Glomerular visceral epithelial cell (primary cell): Measurements from ENCODE around the gene PARD3B.

Experiments
- DNase-seq: peaks from one replicate; pipeline ENCODE4 v3.0.0-alpha.2; 2016; ENCODE audit errors: extremely low spot score

PARD3B gene

GRCh38 chr2:204840504-204840903 lies 295.2 kb downstream of the PARD3B start:
- no peak for DNase-seq

- DNase-seq = no peak
Observed at GRCh38 chr2:204842068-204842467, 296.8 kb downstream of the PARD3B start.

GRCh38 chr2:204842661-204843485 lies 297.6 kb downstream of the PARD3B start:
- peak; percentile 76 for DNase-seq

- no peak for DNase-seq
Observed at GRCh38 chr2:204846471-204846870, 301.2 kb downstream of the PARD3B start.

DNA sequence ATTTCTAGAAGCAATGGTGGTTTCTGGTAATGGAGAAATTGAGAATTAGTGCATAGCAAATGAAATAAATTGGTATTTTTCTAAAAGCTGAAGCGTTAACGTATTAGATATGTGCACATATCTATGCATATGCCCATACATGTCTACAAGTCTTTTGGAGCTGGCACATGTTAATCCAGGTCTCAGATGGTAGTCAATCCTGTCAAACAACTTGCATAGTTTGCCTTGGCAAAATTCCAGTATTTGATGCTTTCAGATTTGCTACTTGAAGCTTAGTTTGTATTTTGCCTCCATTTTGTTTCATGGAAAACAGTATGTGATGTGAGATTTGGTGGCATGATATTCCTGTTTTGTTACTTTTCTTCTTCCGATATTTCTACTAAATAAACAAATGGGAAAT lies 304.6 kb downstream of the PARD3B start:
- DNase-seq = no peak

- DNase-seq = no peak
Observed at GRCh38 chr2:204850581-204850980, 305.3 kb downstream of the PARD3B start.

DNA sequence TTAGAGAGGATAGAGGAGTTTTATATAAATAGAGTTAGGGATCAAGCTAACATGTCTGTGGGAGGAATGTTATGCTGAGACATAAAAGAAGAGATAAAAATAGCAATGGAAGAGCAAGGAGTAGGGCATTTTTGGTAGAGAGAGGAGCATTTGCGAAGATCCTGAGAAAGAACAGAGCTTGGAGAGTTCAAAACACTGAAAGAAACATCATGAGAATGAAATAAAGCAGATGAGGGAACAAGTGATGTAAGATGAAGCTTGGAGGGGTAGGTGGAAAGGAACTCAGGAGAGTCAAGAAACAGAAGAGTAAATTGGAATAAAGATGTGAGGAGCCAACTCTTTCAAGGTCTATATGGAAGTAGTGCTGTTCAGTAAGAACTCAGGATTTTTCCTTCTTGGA lies 308.6 kb downstream of the PARD3B start:
- DNase-seq = no peak

DNA sequence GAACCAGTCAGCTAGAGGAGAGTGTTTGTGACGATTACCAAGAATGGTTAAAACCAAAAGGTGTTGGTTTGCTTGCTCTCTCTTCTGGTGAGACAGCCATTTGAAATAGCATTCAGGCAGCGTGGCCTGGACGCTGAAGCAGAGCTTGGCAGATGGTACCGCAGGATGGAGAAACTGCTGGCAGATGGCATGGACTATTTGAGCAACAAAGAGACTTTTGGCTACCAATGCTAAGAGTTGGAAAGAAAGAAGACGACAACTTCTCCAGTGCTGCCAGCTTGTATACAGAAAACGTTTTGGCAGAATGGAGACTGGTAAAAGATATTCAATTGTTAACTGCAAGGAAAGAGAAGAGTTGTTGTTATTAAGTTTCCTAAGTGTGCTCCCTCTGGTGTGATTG lies 315.0 kb downstream of the PARD3B start:
- DNase-seq = no peak

- DNase-seq = no peak
Observed at GRCh38 chr2:204862809-204863208, 317.5 kb downstream of the PARD3B start.

DNA sequence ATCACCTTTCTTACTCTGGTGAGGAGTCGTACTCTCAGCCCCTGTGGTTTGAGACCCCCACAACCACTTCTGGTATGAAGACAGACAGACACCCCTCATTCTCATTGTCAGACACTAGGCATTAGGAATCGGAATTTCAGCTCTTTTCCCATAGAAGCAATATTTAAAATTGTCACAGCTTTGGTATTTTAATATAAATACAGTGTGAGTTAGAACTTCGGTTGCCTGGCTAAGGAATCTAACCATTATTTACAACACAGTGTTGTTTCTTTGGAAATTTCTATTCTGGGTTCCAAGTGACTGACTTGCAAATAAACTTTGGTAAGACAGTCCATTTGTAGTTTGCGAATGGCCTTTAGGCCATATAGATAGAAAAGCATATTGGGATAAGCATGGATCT lies 318.1 kb downstream of the PARD3B start:
- no peak for DNase-seq

DNA sequence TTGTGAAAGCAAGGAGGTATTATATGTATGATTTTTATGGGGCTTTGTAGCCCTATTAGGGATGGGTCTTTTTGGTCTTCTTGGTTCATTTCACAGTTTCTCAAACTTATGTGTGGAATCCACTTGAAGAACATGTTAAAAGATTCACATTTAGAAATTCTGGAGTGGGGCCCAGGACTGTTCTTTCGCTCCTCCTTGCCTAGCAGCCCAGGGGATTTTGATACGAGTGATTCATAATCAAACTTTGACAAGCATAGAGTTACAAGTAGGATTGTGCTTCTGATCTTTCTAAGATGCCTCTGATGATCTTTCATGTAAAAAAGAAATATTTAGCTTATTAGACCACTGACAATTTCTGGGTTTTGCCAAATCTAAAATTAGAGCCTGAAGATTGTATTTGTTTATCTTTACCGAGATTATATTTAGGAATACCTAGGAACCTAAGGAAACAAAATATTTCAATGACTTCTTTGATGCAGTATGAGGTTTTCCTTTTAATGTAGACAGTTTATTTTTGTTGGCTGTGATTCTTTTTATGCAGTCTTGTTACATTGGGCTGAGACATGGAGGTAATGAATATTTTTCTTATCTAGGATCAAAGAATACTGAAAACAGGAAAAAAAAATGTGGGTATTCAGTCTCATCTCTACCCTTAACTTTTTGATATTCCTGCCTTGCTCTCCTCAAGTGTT lies 324.0 kb downstream of the PARD3B start:
- DNase-seq = no peak

GRCh38 chr2:204870053-204870452 lies 324.8 kb downstream of the PARD3B start:
- no peak for DNase-seq

- DNase-seq = peak; percentile 42
Observed at GRCh38 chr2:204871231-204871953, 326.1 kb downstream of the PARD3B start.

DNA sequence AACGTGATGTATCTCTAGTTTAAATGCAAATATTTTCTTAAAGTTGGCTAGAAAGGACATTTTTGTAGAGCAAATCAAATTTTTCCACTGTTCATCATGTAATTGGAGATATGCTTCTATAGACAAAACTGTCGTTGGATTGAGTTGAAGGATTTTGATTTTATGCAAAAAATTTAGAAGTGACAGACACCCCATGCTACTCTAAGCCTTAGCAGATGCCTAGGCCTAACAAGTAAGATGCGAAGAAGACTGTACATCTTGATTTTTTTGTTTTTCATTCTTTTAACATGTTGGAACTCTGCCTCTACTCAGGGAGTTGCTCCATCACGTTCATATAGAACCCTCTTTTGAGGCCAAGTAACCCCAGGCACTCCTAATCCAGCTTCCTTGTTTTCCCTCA lies 331.0 kb downstream of the PARD3B start:
- DNase-seq = no peak

- no peak for DNase-seq
Observed at GRCh38 chr2:204877691-204878090, 332.4 kb downstream of the PARD3B start.

DNA sequence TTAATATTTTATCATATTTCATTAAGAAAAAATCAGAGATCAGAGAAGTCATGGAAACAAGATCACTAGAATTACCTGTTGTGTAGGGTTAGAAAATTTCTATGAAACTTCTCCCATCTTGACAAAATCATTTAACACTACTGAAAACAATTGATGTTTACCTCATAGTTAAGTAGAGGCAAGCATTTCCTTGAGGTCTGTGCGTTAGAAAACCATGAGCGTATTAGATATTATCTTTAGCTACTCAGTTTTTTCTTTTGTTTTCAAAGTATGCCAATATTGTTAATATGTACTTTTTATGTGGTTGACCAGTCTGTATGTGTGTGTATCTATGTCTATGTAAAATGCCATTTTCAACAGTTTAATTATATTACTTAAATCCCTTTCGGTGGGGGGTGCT lies 335.7 kb downstream of the PARD3B start:
- no peak for DNase-seq

DNA sequence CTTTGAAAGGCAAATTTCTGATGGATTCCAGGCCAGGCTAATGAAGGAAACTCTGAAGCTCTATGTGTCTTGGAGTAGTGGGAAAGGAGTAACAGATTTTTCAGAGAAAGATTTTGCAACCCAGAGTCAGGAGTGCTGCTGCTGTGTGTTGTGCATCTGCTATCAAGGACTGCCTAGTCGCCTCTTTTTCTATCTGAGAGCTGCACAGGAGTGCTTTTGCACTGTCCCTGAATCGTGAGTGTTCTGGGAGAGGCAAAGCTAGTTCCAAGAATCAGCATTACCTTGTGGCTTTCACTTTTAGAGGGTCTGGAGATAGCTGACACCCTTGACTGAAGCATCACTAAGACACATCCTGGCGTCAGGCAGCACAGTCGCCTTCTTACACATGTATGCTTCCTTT lies 336.4 kb downstream of the PARD3B start:
- DNase-seq = no peak

- DNase-seq = no peak
Observed at GRCh38 chr2:204885747-204886146, 340.5 kb downstream of the PARD3B start.

DNA sequence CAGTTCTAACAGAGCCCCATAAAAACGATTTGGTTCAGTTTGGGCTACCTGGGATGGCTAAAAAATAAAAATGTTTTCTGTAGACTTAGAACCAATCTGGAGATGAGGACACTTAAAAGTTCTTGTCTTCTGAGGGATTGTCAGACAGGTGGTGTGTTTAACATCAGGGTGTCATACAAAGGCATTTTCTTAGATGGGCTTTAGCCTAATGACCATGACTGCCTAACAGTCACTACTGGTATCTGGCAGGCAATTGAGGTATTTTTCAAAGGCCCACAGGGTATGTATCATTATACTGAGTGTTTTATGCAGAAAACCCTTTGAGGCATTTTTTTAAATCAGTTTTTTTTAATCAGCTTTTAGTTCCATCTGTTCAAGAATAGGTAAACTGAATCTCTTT lies 341.4 kb downstream of the PARD3B start:
- no peak for DNase-seq

GRCh38 chr2:204888222-204888621 lies 342.9 kb downstream of the PARD3B start:
- DNase-seq = no peak

DNA sequence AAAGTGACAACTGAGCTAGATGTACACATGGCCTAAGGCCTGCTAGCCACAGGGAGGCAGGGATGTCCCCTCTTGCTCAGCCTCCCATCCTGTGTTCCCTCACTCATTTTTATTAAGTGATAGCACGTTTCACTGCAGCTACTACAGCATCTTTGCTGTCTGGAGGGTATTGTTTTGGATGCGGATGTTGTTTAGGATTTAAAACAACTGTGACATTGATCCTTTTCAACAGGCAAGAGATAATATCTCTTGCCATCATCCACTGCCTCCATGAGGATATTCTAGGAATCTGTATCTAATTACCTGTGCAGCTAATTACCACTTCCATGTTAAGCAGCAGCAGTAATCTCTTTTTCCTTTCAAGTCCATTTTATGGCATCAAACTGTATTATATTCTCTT lies 345.4 kb downstream of the PARD3B start:
- no peak for DNase-seq

DNA sequence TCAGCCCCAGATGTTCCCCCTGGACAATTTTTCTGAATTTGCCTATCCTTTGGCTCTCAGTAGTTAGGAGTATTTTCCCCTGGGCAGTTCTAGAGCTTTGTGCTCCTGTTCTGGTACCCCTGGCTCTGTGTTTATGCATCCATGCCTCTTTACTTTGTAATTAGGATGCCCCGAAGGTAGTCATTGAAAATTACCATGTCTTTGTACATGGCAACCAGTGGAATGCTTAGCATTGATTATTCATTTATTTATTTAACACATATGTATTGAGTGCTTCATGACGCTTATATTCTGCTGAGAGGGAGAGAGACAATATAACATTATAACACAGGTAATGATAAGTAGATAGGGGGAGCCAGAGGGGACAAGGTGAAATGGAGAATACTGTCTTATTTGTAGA lies 346.5 kb downstream of the PARD3B start:
- DNase-seq = no peak
